GM18867 (cell line): ENCODE measurements around the gene FGD3.
"Not testable (repeated sequence)": the region's sequence is repeated elsewhere in the genome, so short reads cannot be mapped to it uniquely, and the experiment has no call there.

Experiments
- ATAC-seq: cut with Tn5 transposase; IDR thresholded peaks from one replicate; pipeline ENCODE4 v1.9.1; 2021; ENCODE audit warnings: mild to moderate bottlenecking, moderate library complexity; ENCODE audit not compliant: unreplicated experiment

The FGD3 gene, protein sequence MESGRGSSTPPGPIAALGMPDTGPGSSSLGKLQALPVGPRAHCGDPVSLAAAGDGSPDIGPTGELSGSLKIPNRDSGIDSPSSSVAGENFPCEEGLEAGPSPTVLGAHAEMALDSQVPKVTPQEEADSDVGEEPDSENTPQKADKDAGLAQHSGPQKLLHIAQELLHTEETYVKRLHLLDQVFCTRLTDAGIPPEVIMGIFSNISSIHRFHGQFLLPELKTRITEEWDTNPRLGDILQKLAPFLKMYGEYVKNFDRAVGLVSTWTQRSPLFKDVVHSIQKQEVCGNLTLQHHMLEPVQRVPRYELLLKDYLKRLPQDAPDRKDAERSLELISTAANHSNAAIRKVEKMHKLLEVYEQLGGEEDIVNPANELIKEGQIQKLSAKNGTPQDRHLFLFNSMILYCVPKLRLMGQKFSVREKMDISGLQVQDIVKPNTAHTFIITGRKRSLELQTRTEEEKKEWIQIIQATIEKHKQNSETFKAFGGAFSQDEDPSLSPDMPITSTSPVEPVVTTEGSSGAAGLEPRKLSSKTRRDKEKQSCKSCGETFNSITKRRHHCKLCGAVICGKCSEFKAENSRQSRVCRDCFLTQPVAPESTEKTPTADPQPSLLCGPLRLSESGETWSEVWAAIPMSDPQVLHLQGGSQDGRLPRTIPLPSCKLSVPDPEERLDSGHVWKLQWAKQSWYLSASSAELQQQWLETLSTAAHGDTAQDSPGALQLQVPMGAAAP

DNA sequence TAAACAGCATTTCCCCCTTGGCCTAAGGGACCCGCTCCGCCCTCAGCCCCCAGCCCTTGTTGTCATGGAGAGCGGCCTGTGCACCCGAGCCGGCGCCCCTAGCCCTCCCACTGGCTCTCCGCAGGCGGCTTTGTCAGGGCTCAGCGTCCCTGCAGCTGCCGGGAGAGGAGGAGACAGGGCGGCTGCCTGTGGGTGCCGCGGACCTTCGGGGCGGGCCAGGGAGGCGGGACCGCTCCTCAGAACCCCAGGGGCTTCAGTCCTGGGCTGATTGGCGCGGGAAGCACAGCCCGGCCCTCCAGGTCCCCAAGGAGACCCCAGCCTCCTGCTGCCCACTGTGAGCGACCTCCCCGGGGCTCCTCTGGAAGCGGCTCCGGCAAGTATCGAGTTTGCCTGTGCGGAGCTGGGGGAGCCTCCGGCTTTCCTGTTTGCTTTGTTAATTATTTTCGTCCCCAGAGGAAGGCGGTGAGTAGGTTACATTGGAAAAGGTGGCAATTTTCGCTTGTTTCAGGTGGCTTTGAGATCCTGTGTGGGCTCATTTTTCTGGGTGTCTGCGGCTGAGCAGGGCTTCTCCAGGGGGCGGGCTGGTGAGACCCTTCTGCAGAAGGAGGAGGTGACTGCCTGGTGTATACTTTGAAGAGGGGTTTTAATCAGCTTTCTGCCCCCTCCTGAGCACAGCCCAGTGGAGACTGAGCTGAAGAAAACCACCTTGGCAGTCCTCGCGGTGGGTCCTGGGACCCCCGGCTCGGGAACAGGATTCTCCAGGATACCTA is at the start of gene FGD3:
FGD3 (plus strand) TSS at position 256 of the 770 bp plus-strand sequence. CDS start 28,734 bp downstream, outside the sequence.
- no peak for ATAC-seq

DNA sequence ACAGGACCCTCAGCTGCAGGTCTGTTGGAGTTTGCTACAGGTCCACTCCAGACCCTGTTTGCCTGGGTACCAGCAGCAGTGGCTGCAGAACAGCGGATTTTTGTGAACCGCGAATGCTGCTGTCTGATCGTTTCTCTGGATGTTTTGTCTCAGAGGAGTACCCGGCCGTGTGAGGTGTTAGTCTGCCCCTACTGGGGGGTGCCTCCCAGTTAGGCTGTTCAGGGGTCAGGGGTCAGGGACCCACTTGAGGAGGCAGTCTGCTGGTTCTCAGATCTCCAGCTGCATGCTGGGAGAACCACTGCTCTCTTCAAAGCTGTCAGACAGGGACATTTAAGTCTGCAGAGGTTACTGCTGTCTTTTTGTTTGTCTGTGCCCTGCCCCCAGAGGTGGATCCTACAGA is 42.2 kb upstream of the FGD3 start:
- not testable (repeated sequence) for ATAC-seq

DNA sequence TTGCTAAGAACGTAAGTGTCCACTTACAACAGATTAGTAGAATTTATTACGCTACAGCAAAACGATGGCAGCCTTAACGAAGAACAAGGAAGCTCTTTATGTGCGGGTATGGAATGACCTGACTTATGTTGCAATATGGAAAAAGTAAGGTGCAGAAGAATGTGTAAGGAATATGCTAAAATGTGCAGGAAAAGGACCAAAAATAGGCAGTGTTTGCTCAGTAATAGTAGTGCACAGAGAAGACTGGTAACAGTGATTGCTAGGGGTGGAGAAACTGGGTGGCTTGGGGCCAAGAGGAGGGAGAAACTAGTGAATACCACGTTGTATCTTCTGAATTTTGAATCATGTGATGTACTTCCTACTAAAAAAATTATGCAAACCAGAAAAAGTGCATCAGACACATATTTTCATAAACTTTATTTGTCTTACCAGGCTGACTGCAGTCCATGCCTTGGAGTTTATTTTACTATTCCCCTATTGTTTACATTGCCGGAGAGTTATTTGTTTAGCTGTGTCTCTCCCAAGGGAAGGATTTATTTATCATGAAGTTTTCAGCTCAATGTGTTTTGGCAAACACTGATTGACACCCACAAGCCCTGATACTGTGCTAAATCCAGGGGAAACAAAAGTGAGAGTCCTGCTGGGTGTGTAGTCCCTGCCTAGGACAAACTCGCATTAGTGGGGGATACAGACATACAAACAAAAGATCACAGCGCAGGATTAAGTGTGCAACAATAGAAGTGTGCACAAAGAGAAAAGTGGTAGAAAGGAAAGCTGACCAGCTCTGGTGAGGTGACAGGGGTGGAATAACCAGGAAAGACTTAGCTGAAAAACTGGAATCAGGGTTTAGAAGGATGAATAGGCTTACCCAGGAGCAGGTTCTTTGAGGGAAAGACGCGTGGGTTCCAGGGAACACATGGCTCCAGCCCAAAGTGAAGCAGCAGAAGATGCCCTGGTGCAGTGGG is 35.5 kb upstream of the FGD3 start:
- ATAC-seq = no peak

DNA sequence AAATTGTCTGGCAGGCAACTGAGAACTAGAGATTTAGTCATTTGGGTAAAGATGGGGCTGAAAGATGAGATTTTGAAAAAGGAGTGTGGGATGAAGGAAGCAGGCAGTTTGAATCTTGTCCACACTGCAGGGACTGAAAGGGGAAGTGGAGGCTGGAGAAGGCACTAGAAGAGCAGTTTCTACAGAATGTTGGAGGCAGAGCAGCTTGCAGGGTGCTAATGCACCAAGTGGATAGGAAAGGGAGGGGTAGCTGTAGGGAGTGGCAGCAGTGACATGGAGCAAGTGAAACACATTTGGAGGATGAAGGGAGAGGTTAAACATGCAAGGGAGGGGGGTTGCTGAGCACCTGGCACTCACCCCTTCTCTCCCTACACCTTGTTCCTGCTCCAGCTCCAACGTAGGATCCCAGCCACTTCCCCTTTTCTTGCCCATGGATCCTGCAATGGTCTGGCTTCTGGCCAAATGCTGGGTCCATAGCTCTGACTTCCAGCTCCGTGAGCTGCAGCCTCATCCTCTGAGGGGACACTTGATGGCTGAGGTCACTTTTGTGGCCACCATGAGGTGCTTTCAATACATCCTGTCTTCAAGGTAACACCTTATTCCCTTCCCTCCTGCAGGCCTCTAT is 30.0 kb upstream of the FGD3 start:
- ATAC-seq = no peak

DNA sequence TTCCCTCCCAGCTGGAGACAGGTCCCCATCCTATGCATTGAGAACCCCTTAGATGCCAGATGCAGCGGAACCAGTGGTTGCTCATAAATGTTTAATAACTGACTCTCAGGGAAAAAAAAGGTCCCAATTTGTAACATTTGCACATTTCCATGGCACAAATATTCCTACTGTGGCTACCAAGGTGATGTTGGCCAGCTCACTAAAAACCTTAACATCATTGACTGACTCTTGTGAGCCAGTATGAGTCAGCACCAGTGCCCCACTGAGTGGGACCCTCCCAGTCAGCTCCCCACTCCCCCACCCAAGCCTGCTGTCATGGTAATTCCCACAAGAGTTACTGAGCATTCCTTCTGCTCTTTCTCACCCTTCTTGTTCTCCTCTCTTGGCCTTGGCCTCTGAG is 26.9 kb upstream of the FGD3 start:
- ATAC-seq = no peak

DNA sequence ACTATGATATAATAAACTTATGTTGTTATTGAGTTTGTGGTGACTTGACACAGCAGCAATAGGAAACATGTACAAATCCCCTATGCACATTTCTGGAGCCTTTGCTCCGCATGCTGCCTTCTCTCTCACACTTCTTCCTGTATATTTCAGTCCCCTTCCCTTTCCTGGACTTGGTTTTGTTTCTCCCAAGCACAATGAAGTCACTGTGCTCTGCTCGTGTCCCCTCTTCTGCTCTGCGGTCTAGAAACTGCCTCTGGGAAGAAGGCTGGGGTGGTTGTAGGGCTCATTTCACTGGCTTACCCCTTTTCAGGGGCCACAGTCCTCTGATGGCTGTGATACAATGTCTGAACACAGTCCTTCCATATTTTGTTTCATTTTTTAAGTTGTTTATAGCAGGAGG is 15.7 kb upstream of the FGD3 start:
- no peak for ATAC-seq

DNA sequence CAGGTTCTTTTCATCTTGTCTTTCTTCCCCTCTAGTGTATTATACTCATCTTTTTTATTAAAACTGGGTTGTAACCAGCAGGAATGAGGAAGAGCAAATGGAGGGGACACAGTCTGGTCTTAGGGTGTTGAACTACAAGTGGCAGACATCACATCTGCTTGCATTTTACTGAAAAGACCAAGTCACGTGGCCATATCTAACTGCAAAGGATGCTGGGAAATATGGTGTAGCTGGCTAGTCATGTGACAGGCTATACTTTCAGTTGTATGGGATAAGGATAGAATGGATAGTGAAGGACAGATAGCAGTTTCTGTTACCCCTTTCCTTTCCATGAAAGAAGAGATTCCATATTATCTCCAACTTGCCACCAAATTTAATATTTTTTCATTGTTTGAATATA is 13.0 kb upstream of the FGD3 start:
- ATAC-seq = no peak

DNA sequence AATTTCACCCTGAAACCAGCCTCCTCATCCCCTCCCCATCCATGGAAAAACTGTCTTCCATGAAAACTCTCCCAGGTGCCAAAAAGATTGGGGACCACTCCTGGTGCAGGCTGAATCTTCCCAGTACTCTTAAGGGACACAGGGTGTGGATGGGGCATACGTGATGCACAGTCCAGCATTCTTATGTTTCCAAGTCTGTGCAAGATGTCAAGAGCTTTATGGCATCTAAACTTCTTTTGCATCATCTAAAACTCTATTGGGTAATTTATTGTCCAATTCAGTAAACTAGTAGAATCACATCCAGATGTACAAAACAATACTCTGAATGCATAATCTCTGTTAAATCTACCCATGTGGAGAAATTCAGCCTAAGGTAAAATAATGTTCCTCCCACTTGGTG is 9.3 kb upstream of the FGD3 start:
- ATAC-seq = no peak

DNA sequence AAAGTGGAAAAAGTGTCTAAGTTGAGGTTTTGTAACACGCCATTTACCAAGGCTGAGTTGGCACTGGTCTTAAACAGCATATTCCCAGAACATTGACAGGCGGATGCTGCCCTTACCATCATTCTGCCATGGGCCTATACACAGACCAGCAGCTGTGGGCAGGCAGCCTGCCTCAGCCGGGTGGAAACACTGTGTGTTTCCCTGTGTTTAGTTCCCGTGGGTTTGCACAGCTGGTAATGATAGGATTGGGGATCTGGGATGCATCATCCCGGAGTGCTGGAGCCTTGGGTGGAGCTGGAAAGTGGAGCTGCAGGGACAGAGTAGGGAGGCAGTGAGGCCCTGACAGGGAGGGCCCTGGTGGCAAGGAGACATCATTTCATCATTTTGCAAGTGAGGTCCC is 5.5 kb upstream of the FGD3 start:
- no peak for ATAC-seq

DNA sequence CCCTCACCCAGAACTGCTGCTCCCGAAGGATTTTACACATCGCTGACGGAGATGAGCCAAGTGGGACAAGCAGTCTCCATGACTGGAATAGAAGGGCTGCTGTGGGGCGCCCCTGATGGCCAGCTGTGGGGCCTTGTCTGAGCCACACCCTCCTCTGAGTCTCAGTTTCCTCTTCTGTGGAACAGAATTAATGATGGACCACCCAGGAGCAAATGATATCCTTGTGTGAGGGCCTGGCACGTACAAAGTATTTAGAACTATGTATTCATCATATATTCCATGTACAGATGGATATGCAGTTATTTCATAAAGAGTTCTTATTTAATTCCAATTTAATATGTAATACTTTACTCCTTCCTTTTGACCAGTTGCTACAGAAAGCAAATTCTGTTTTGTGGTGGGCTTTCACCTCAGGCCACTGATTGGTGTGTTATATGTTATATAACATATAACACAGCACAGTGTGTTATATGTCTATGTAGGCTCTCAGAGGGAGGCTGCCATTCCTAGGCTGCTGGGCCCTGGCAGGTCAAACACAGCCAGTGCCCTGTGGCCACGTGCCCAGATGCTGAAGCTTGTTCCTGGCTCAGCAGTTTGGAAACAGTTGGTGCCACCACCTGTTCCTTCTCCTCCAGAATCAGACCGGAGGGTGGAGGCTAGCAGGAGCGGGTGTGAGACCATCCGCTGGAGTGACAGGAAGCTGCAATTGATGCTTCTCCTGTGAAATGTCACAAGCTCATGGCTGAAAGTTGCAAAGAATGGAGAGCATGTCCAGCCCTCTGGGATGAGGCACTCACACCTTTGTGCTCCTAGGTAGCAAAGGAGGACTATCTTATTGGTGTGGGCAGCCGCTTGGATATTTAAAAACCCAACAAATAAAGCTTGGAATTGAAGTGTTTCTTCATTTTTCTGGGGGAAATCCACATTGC is 4.4 kb upstream of the FGD3 start:
- ATAC-seq = no peak

DNA sequence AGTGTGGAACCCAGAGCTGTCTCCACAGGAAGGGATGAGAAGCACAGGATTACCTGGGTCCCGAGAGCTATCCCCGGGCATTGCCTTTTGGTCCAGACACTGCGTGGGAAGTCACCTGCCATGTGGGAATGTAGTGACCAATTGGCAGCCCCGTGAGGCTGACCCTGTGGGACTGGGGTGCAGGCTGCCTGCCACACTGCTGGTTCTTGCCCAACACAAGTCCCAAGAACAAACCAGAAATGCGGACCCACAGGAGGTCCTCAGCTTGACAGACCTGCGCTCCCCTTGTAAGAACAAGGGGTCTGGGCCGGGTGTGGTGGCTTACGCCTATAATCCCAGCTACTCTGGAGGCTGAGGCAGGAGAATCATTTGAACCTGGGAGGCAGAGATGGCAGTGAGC is 2.4 kb upstream of the FGD3 start:
- ATAC-seq = no peak

DNA sequence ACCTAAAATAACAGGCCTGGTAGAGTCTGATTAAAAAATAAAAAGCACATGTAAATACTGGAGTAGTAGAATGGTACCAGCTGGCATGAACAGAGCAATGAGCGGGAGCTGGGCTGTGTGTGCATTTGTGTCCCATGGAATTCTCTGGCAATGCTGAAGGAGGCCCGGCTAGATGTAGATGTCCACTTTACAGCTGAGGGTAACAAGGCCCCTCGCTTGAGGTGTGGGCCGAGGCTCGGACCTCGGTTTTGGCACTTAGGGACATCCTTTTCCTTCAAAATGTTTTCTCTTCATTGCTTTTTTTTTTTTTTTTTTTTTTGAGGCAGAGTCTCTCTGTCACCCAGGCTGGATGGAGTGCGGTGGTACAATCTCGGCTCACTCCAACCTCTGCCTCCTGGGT is 1.5 kb upstream of the FGD3 start:
- ATAC-seq = no peak

DNA sequence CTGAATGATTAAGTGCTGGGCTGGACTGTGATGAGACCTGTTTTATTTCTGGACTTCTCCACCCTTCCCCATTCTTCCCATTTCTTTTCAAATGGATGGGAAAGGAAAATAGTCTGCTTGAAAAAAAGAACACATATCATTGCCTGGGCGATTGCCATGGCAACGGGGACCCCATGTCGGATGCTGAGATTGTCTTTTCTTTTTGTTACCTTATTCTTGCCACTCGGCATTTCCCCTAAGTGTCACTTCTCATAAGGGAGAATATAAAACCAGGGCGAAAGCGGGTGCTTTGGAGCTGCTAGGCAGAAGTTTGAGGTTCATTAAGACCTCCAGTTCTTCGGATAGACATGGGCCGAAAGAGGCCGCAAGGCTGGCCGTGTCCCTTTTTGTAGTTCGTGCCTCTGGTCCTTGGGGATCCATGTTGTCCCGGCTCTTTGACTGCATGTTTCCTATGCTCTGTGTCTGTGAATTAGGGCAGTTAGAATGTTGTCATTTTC is 763 bp downstream of the FGD3 start:
- ATAC-seq = no peak

DNA sequence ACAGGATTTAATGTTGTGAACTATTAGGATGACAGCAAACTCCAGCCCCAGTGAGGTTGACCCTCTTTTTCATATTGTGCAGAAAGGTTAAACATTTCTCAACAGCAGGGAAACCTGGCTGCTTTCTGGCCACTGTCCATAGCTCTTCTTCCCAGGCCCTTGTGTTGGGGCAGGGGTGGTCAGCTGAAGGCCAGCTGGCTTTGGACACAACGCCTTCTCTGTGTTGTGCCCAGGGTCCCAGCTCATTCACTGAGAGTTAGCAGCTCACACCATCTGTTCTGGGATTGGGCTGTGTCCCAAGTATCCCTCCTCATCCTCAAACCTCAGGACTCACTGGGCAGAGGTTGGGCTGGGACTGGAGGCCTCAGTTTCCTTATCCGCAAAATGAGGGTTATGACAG is 1.3 kb downstream of the FGD3 start:
- no peak for ATAC-seq

DNA sequence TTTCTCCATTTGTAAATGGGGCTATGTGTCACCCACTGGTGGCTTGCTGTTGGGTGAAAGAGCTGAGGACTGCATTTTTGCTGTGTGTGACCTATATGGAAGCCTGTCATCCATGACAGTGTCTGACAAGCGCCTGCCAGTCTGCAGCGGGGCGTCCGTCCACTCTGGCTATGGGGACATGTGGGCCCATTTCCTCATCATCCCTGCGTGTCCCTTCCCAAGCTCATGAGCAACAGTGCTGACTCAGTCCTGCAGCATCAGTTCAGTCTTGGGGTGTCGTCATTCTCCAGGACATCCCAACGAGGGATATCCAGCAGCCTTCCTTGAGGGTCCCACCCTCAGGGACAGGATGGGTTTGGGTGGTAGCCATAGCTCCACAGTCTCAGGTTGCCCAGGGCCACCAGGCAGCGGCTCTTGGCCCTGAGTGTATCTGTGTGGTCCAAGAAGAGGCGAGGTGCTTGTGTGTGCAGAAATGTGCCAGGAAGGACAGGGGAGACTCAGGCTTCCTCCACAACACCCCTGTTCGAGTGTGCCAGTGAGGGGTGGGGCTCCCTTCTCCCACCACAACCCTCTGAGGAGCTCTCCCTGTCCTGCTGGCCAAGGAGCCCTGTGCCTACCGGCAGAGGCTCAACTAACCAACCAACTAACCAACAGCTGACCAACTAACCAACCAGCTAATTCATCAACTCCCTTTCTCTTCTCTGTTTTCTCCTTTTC is 2.1 kb downstream of the FGD3 start:
- no peak for ATAC-seq

DNA sequence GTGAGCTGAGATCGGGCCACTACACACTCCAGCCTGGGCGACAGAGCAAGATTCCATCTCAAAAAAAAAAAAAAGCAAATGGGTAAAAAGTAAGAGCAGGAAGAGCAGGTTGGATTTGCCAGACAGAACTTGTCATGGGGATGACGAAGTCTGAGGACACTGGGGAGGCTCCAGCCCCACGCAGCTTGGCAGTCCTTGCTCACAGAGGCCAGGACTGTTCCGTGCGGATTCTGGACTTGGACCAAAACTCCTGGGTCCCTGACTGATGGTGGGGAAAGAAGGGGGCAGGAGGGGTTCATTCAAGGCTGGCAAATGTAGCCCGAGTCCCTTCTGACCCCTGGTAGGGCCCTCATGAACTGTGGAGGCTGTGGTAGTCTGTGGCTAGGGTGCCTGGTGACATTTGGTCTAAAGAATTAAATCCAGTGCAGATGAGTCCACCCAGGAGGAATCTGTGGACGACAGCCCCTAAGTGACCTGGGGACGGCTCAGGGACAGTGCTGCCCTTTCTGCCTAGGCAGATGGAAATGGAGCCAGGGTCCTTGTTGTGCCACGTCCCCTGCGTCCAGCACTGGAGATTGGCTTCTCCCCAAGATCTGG is 3.1 kb downstream of the FGD3 start:
- ATAC-seq = no peak

DNA sequence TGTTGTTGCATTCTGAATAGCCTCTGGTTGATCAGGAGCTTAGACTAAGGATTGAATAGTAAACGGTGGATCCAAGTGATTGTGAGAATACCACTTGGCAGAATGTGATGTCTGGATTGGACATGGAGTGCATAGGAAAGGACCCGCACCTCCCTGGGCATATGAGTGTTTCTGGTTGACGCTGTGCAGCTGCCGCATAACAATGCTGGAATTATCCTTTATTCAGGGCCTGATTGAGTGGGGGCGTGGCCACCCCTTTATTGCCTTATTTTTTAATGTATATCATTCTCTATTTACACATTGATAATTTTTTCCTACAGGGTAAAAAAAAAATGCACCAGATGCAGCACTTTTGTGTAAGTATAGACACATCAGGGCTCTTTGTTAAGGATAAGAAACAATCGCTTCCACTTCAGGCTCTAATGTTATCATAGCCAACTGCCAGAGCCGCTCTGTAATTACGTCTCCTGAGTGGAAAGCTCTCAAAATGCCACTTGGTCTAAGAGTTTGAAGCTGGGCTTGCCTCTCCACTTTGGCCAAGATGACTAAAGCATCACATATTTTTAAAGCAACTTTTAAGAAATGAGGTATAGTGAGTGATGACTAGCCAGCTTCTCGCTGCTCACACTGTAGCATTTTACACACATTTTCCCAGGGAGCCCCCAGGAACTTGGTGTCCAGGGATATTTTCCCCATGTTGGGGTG is 5.7 kb downstream of the FGD3 start:
- ATAC-seq = no peak
